Fibroblast of the conjunctiva (primary cell): Measurements from ENCODE around the gene CALY.
"Not testable (repeated sequence)": the region's sequence is repeated elsewhere in the genome, so short reads cannot be mapped to it uniquely, and the experiment has no call there.

Experiments used
- DNase-seq: peaks from one replicate; pipeline ENCODE4 v3.0.0-alpha.2; 2010; ENCODE audit warnings: low read depth

CALY gene

DNA sequence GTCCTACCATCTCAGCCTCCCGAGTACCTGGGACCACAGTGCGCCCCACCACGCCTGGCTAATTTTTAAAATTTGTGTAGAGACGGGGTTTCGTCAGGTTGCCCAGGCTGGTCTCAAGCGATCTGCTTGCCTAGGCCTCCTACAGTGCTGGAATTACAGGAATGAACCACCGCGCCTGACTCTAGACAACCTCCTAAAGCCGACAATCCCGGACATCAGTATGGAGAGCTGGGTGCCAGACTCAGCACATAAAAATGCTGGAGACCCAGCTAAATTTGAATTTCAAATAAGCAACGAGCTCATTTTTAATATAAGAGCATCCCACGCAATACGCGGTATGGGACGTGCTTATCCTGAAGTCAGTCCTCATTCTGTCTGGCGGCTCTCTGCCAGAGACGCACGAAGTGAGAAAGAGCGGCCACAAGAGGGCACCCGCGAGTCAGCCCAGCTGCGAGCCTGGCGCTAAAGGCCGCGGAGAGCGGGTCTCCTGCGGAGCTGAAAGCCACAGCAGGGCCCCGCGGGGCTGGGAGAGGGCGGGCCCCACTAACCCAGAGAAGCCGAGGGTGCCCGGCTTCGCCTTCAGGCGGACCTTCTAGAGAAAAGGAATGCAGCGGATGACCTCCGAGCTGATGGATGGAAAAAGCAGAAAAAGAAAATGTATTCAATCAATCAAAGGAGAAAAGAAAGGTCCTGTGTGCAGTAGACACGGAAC lies 7.0 kb downstream of the CALY start:
- DNase-seq: peak; percentile 68

DNA sequence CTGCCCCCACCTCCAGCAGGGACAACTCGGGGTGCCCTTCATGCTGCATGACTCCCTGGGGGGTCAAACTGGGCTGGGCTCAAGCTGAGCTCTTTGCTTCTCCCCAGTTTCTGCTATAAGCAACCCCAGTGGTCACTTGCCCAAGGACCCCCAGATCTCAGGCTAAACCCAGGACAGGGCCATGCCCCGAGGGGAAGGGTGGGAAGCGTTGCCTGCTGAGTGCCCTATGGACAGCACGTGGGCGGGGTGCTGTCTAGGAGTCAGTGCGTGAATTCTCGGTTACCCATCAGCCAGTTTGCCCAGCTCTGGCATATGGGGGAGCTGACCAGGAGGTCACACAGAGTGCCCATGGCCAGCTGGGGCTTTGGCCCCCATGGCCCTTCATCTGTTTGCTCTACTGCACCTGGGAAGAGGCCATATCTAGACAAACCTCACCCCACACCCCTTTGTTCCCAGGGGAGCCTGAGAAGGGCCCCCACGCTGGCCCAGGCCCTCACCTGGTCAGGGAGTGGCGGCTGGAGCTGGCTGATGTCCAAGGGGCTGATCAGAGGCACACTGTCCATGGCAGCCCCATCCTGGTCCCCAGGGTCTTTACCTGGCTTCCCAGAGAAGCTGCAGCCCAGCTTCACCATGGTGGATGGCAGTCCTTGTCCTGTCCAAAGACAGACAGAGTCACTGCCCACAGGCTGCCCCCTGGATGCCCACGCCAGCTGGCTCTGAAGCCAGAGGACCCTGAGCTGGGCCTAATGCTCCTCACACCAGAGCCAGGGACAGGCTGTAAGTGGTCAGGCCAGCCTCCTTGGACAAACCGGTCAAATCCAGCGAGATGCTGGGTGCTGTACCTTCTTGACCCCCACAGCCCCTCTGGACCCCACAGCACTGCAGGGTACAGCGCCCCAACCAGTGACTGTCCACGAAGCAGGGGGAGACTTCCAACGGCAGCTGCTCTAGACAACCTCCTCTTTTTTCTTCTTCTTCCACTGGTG lies 8.0 kb downstream of the CALY start:
- DNase-seq: no peak

GRCh38 chr10:133327651-133328357 lies 8.9 kb downstream of the CALY start:
- no peak for DNase-seq

GRCh38 chr10:133326745-133327650 lies 9.7 kb downstream of the CALY start:
- no peak for DNase-seq

DNA sequence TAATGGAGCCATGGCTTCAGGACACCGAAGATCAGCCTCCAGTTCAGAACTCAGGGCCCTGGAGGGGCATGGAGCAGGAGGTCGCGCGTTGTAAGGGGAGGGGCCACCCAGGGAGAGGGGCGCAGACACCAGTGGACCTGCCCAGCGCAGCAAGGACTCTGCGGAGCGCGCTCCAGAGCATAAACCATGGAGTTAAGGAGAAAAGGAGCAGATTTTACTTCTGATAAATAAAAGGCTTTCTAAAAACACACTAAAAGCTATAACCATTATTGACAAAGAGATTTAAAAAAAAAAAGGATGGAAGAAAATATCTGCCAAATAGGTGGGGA lies 10.5 kb downstream of the CALY start:
- no peak for DNase-seq

DNA sequence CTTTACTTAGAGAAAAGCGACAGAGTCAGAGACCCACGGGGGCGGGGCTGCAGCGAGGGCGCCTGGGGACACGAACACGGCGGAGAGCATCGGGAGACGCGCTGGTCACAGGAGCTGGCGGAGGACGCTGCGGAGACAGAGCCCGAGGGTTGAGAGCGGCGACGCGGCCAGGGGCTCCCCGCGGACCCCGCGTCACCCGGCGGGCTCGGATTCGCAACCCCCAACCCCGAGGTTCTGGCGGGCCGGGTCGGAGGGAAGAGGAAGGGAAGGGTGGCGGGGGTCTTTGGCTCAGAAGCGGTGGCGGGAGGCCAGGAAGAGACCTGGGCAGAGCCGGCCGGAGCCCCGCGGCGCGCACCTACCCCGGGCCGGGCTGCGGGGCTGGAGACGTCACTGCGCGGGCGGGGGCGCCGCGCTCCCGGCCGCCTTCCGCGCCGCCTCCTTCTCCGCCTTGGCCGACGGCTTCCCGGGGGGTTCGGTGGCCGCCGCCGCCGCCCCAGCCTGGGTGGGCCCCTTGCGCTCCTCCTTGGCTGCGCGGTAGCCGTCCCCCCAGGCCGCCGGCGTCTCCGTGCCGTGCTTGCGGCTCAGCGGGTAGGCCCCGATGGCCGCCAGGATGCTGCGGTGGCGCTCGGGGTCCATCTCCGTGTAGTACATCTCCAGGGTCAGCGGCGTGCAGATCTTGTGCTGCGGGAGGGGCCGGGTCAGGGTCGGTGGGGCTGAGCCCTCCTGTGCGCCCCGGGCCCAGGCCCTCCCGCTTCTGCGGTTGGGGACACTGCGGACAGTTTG lies 11.1 kb downstream of the CALY start:
- no peak for DNase-seq

GRCh38 chr10:133324857-133325260 lies 11.8 kb downstream of the CALY start:
- no peak for DNase-seq

DNA sequence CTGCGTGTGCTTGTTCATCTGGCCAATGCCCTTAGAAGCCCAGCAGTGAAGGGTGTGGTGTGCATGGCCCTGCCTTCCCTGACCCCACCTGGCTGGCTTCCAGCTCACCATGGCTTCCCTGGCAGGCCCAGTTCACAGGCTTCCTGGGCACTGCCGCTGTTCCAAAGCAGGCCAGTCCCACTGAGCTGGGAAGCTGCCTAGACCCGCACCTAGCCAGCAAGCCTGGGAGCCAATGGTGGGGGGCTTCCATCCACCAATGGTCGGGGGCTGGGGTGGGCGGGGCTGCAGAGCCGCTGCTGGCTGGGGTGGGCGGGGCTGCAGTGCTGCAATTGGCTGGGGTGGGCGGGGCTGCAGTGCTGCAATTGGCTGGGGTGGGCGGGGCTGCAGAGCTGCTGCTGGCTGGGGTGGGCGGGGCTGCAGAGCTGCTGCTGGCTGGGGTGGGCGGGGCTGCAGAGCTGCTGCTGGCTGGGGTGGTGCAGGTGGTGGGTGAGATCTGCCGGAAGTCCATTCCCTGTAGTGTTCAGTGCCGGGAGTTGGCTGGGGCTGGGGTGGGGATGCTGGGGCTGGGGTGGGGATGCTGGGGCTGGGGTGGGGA lies 12.4 kb downstream of the CALY start:
- DNase-seq: peak; percentile 21

DNA sequence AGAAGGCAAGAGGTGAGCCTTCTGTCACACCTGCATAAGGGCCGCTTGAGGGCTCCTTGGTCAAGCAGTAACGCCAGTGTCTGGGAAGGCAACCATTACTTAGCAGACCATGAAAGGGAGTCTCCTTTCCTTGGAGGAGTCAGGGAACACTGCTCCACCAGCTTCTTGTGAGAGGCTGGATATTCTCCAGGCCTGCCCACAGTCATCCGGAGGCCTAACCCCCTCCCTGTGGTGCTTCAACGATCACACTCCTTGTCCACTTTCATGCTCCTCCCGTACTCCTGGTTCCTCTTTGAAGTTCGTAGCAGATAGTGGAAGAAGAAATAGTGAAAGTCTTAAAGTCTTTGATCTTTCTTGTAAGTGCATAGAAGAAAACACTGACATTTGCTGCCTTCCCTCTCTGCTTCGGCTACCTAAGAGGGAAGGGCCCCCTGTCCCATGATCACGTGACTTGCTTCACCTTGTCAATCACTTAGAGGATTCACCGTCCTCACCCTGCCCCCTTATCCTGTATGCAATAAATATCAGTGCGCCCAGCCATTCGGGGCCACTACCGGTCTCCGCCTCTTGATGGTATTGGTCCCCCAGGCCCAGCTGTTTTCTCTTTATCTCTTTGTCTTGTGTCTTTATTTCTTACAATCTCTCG lies 14.5 kb downstream of the CALY start:
- not testable (repeated sequence) for DNase-seq

GRCh38 chr10:133320852-133321422 lies 15.8 kb downstream of the CALY start:
- not testable (repeated sequence) for DNase-seq

DNA sequence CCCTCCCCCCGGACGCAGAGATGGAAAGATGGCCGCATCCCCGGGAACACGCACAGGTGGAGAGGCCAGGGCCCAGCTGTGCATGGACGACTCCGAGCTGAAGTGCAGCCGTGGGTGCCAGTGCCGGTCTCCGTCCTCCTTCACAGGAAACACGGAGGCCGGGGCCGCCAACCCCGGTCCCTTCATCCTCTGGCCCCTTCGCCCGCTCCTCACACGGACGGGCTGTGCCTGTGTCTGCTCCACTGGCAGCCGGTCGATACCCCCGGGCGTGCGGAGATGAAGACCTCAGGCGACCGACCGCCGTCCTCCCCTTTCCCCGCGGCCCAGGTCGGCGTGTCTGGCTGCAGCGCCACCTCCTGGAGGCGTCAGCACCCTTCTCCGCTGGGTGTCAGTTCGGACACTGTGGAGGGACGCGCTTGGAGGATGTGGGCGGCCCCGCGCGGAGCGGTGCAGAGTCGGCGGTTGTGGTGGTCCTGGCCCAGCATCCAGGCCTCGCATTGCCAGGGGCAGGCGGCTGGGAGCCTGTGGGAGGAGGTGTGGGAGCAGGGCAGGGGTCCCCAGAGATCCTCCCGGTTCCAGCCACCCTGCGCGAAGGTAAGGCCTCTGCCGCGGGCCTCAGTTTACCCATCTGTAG lies 18.1 kb downstream of the CALY start:
- DNase-seq: peak; percentile 13

DNA sequence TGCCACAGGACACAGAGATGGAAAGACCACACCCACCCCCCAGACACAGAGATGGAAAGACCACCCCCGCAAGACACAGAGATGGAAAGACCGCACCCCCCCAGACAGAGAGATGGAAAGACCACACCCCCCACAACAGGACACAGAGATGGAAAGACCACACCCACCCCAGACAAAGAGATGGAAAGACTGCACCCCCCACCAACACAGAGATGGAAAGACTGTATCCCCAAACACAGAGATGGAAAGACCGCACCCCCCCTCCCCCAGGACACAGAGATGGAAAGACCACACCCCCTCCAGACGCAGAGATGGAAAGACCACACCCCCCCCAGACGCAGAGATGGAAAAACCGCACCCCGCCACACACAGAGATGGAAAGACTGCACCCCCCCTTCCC lies 20.0 kb downstream of the CALY start:
- no peak for DNase-seq

DNA sequence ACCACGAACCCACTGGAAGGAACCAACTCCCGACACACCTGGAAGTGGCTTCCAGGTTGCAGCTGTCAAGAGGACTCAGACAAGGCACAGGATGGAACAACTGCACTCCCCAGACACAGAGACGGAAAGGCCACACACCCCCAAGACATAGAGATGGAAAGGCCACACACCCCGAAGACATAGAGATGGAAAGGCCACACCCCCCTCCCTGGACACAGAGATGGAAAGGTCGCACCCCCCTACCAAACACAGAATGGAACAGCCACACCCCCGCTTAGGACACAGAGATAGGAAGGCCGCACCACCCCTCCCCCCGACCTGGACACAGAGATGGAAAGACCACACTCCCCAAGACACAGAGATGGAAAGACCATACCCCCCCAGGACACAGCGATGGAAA lies 20.4 kb downstream of the CALY start:
- no peak for DNase-seq

DNA sequence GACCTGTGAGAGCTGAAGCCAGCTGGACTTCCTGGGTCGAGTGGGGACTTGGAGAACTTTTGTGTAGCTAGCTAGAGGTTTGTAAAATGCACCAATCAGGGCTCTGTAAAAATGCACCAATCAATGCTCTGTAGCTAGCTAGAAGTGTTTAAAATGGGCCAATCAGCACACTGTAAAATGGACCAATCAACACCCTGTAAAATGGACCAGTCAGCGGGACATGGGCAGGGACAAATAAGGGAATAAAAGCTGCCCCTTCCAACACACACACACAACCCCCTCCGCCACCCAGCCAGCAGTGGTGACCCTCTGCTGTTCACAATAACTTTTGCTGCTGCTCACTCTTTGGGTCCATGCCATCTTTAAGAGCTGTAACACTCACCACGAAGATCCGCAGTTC lies 20.8 kb downstream of the CALY start:
- DNase-seq: no peak

- no peak for DNase-seq
Measured at GRCh38 chr10:133314911-133315310, 21.8 kb downstream of the CALY start.

DNA sequence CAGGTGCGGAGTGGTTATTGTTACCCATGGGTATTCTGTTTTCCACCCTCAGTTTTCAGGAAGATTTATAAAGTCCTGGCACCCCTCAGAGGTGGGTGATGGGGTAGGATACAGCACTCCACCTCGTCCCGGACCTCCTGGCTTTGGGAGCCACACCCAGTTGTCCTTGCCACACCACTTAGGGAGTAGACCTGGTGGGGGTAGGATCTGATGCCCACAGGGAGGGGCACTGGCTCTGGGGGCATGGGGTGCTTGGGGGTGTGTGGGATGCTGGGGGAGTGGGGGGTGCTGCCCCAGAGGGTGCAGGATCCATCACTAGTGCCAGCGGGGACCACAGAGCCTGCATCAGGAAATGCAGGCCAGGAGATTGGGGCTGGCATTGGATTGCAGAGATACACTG lies 23.5 kb downstream of the CALY start:
- no peak for DNase-seq

- DNase-seq: no peak
Measured at GRCh38 chr10:133312769-133313145, 23.9 kb downstream of the CALY start.

GRCh38 chr10:133312016-133312768 lies 24.5 kb downstream of the CALY start:
- no peak for DNase-seq
